ENCODE data around the gene SRPX2. TPM values are rescaled to one million over a fixed set of nuclear protein-coding genes. Genes with fewer than 3 reads are reported as not detected.

The SRPX2 gene, protein sequence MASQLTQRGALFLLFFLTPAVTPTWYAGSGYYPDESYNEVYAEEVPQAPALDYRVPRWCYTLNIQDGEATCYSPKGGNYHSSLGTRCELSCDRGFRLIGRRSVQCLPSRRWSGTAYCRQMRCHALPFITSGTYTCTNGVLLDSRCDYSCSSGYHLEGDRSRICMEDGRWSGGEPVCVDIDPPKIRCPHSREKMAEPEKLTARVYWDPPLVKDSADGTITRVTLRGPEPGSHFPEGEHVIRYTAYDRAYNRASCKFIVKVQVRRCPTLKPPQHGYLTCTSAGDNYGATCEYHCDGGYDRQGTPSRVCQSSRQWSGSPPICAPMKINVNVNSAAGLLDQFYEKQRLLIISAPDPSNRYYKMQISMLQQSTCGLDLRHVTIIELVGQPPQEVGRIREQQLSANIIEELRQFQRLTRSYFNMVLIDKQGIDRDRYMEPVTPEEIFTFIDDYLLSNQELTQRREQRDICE
- total RNA-seq (10 to 100 TPM in 3 of 7 donors, 1 to 10 TPM in 4; 2.3 to 19.6 (median 9.5) TPM), polyA plus RNA-seq (10 to 100 TPM in 1 of 2 donors, 1 to 10 TPM in 1; 8.2 to 29.0 TPM)
- long read RNA-seq, donor 1, full-length matches to known transcripts = 33 of 53 reads
- long read RNA-seq, donor 1, partial matches to known transcripts = 3 of 53 reads
- long read RNA-seq, donor 1, other reads (novel, unspliced or antisense) = 17 of 53 reads
- long read RNA-seq, donor 2, full-length matches to known transcripts = 1 of 1 reads
- long read RNA-seq, donor 2, partial matches to known transcripts = 0 of 1 reads
- long read RNA-seq, donor 2, other reads (novel, unspliced or antisense) = 0 of 1 reads
- long read RNA-seq, donor 3, full-length matches to known transcripts = 3 of 23 reads
- long read RNA-seq, donor 3, partial matches to known transcripts = 1 of 23 reads
- long read RNA-seq, donor 3, other reads (novel, unspliced or antisense) = 19 of 23 reads

- DNase-seq = peak in 4 of 5 donors; percentile 34 to 69 (median 50)
- intact Hi-C loops (cut with DNase I) = no loop called here
- Histone ChIP-seq H3K36me3 (no peaks in the 10 kb centered on the region), H3K9me3 (no peaks in the 10 kb centered on the region), H3K4me1 (ENCODE audit: insufficient read depth) (peaks cover 11% of the 10 kb centered on the region), H3K27me3 (no peaks in the 10 kb centered on the region), H3K27ac (no peak within 1 kb of the TSS), H3K4me3 (peak within 1 kb of the TSS; percentile 17)
- TF ChIP-seq POLR2A (IDR thresholded peaks at IDR 0.05) (no peak), EP300 (IDR thresholded peaks at IDR 0.05) (no peak)
- TF ChIP-seq, protein P1, sequence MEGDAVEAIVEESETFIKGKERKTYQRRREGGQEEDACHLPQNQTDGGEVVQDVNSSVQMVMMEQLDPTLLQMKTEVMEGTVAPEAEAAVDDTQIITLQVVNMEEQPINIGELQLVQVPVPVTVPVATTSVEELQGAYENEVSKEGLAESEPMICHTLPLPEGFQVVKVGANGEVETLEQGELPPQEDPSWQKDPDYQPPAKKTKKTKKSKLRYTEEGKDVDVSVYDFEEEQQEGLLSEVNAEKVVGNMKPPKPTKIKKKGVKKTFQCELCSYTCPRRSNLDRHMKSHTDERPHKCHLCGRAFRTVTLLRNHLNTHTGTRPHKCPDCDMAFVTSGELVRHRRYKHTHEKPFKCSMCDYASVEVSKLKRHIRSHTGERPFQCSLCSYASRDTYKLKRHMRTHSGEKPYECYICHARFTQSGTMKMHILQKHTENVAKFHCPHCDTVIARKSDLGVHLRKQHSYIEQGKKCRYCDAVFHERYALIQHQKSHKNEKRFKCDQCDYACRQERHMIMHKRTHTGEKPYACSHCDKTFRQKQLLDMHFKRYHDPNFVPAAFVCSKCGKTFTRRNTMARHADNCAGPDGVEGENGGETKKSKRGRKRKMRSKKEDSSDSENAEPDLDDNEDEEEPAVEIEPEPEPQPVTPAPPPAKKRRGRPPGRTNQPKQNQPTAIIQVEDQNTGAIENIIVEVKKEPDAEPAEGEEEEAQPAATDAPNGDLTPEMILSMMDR (IDR thresholded peaks at IDR 0.05) = no peak
- 17 to 23% (median 18%) methylated on average over 11 of the region's 11 CpGs for WGBS, 3 donors
Observed at GRCh38 chrX:100643956-100644860, at the start of gene SRPX2. SRPX2 (plus strand) TSS chrX:100644199; CDS start chrX:100646323, 2,124 bp downstream.

DNA sequence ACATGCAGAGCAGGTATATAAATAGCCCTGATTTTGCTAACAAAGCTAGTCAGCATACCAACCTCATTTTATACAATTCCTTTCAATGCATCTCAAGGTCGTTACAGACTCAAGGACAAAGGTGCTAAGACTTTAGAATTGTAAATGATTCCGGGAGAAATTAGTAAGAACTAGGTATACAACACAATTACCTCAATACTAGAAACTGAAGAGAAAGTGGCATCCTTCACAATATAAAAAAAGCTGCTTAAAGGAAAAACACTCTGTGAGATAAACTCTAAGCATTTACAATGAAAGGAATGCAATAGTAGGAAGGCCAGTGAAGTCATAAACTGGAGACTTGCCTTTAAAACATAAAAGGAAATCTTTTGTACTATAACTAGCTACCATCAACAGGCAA, 47.4 kb upstream of the SRPX2 start:
- 15 to 32% (median 19%) methylated on average over 2 of the region's 2 CpGs for whole genome bisulfite sequencing, 3 donors
- Histone ChIP-seq H3K4me3 (no peak overlapping the region), H3K27ac (no peak overlapping the region), H3K27me3 (no peaks in the 10 kb centered on the region), H3K9me3 (no peaks in the 10 kb centered on the region), H3K36me3 (no peaks in the 10 kb centered on the region), H3K4me1 (ENCODE audit: insufficient read depth) (peaks cover 3% of the 10 kb centered on the region)
- TF ChIP-seq EP300 (IDR thresholded peaks at IDR 0.05) = no peak
- no peak for TF ChIP-seq POLR2A (IDR thresholded peaks at IDR 0.05)
- TF ChIP-seq, protein P1 (IDR thresholded peaks at IDR 0.05) = no peak
- intact Hi-C loops (cut with DNase I) = no loop called here
- DNase-seq = no peak

GRCh38 chrX:100599456-100599855, 44.5 kb upstream of the SRPX2 start:
- Histone ChIP-seq H3K27me3 (no peaks in the 10 kb centered on the region), H3K9me3 (no peaks in the 10 kb centered on the region), H3K4me1 (ENCODE audit: insufficient read depth) (no peaks in the 10 kb centered on the region), H3K27ac (no peak overlapping the region), H3K36me3 (no peaks in the 10 kb centered on the region), H3K4me3 (no peak overlapping the region)
- WGBS, 3 donors = 75 to 78% (median 77%) methylated on average over 9 of the region's 9 CpGs
- TF ChIP-seq POLR2A (IDR thresholded peaks at IDR 0.05) = no peak
- TF ChIP-seq EP300 (IDR thresholded peaks at IDR 0.05) = no peak
- TF ChIP-seq, protein P1 (IDR thresholded peaks at IDR 0.05) = no peak
- intact Hi-C loops (cut with DNase I) = no loop called here
- DNase-seq = no peak

- intact Hi-C loops (cut with DNase I) = no loop called here
- TF ChIP-seq EP300 (IDR thresholded peaks at IDR 0.05) (no peak), POLR2A (IDR thresholded peaks at IDR 0.05) (no peak)
- TF ChIP-seq, protein P1 (IDR thresholded peaks at IDR 0.05) = no peak
- H3K27ac ChIP-seq = no peak overlapping the region
- DNase-seq = no peak
- no peaks in the 10 kb centered on the region for H3K27me3 ChIP-seq
- H3K4me3 ChIP-seq = no peak overlapping the region
- H3K36me3 ChIP-seq = no peaks in the 10 kb centered on the region
- H3K9me3 ChIP-seq = no peaks in the 10 kb centered on the region
- no peaks in the 10 kb centered on the region for H3K4me1 ChIP-seq (ENCODE audit: insufficient read depth)
Observed at GRCh38 chrX:100600340-100600739, 43.7 kb upstream of the SRPX2 start.
